ENCODE results near the gene COL10A1.

Gene COL10A1

DNA sequence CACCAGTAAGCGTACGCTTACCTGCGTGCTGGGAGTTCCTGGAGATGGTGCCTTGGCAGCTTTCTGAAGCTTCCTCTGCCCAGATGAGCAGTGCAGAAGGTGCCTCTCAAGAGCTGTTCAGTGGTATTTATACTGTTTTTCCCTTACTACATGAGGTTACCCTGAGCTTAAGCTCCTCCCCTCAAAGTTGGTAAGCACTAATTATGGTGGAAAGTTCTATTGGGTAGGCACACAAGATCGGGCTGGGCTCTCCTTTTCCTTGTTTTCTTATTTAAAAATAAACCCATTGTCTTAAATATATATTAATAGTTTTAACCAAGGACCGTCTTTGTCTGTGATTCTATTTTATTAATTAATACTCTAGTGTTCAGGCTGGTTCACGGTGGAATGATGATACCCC is at the start of gene COL10A1:
TSS of gene COL10A1 (minus strand) at position 101 of the 400 bp plus-strand sequence. CDS start 640 bp downstream, outside the sequence.
- DNase-seq = no peak

DNA sequence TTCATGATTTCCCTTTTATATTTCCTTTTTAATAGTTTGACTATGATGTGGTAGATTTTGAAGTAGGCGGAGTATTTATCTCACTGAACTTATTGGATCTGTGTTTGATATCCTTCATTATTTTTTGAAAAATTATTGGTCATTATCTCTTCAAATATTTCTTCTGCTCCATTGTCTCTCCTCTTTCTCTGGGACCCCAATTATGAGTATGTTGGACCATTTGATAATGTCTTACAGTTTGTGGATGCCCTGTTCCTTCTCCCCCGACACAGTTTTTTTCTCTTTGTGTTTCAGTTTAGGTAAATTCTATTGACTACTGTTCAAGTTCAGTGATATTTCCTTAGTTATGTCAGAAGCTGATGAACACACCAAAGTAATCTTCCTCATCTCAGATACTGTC is 49.4 kb upstream of the COL10A1 start:
- no peak for DNase-seq

DNA sequence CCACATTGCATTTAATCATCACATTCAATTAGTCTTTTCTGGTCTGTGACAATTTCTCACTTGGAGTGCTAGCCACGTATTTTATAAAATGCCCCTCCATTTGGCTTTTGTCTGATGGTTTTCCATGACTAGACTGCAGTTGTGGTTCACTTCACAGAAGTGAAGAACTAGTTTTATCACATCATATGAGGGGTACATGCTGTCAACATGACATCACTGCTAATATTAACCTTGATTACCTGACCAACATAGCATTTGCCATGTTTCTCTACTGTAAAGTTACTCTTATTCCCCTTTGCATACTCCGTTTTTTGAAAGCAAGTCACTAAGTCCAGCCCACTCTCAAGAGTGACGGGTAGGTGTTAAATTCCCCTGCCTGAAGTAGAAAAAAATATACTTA is 48.0 kb upstream of the COL10A1 start:
- no peak for DNase-seq

DNA sequence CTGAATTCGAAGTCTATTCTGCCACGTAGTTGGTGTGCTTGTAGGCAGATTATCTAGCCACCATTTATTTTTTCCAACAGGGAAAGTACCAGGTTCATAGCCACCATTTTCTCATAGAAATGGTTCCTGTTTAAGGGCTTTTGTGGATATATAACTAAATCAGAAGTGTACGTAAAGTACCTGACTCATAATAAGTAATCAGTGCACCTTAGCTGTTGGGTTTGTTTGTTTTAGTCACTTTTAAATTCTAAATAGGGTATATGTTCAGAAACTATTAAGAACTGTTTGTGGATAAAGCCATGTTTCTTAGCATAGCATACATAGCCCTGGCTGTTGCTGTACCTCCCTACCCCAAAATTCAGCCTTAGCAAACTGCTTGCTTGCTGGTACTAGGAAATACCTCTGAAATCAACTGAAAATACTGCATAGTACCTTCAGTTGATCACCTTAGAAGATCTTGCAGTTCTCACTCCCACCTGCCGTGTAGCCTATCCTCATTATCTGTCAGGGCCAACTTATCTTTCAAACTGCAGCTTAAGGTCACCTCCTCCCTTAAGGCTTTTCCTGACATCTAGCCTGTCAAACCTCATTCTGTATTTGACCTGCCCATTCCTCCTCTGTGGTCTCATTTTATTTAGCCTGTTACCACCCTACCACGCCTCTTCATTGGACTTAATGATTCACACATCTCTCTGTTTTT is 44.6 kb upstream of the COL10A1 start:
- no peak for DNase-seq

DNA sequence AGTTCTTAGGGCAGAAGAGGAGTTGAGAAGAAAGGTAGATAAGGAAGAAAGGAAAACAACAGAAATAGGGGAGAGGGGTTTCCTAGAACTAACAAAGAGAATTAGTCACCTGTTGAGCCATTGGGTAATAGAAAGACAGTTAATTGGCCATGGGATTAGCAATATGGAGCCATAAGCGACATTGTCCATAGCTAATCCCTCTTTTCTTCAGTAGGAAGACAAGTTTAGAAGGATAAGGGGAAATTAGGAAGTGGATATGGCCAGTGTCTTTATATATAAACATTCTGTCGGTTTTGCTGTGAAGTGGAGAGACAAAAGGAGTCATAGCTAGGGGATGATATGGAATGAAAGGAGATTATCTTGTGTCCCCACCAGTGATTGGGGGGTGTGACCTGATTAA is 43.9 kb upstream of the COL10A1 start:
- DNase-seq = no peak

DNA sequence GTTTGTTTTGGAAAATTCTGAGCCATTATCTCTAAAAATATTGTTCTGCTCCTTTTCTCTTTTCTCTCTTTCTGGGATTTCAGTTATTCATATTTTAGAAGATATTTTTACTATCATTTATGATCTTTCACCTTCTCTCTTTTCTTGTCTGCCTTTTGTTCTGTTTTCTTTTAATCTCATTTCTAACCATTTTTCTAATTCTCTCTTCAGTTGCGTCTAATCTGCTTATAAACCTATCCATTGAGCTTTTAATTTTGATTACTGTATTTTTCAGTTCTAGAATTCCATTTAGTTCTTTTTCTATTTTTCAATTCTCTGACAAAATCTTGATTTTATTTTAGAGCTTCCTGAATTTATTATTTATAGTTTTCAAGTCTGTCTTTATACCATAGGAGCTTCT is 42.2 kb upstream of the COL10A1 start:
- DNase-seq = no peak

DNA sequence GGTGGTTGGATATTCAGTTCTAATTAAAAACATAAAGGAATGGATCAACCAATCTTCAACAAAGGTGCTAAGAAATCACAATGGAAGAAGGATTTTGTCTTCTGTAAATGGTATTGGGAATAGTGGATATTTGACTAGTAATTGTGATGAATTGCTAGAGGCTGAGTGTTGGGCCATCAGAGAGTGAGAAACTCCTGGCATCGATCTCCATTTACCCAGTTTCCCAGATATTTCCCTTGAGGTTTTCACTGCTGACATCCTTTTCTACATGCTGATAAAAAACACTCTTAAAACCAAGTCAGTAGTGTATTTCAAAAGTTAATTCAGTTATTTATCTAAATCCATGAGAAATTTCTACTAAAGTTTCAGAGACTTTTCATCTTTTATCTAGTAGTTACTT is 40.4 kb upstream of the COL10A1 start:
- no peak for DNase-seq

DNA sequence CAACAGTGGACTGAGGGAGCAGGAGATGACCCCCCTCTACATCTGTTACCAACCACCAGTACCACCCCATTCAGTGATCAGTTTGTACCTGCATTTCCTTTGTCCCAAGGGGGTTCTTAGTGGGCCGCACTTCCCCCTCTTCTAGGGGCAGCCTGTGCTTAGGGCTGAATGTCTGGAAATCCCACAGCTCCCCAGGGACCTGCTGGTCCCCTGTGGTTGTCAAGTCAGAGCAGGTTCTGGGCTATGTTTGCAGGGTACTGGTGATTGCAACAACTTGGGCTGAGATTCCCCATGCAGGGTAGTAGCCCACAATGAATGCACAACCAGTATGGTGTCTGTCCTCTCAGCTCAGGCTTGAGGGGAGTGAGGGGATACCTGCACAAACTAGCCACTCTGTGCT is 39.7 kb upstream of the COL10A1 start:
- DNase-seq = no peak

DNA sequence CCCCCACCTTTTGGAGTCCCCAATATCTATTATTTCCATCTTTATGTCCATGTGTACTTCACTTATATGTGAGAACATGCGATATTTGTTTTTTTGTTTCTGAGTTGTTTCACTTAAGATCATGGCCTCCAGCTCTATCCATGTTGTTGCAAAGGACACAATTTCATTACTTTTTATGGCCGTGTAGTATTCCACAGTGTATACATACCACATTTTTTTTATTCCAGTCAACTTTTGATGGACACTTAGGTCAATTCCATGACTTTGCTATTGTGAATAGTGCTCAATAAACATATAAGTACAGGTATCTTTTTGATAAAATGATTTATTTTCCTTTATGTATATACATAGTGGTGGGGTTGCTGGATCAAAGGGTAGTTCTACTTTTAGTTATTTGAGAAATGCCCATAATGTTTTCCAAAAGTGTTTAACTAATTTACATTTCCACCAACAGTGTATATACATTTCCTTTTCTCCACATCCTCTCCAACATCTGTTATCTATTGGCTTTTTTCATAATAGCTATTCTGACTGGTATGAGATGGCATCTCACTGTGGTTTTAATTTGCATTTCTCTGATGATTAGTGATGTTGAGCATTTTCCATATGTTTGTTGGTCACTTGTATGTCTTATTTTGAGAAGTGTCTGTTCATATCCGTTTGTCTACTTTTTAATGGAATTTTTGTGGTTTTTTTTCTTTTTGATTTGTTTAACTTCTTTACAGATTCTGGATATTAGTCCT is 34.0 kb upstream of the COL10A1 start:
- no peak for DNase-seq

DNA sequence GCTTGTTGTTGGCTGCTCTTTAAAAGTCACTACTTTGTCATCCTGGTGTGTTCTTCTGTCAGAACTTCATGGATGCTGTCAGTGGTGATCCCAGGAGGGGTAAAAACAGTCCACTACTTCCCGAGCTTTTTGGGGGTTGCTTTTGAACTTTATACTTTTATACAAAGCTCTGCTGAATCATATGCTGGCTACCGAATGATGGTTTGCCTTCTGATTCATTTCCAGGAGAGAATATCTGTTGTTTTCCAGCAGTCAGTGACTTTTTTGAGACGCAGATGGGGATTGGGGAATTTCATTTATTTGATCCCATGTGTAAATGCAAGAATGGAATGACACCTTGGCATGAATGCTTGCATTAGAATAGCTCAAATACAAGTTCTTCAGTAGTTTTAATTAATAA is 32.7 kb upstream of the COL10A1 start:
- no peak for DNase-seq

DNA sequence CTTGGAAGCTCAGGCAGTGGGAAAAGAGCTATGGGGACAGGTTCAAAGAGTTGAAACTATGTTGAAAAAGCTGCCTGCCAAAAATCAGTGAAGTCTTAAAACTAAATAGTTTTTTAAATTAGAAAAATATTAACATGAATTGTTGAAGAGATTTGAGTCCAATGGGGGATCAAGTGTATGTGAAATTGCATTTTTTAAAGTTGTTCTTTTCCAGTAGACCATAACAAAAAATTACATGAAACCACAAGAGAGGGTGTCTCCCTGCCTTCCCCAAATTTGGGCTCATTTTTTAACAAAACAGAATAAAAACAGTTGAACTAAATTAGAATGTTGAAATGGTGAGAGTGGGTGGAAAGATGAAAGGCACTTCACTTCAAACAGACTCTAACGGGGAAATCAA is 31.5 kb upstream of the COL10A1 start:
- no peak for DNase-seq

DNA sequence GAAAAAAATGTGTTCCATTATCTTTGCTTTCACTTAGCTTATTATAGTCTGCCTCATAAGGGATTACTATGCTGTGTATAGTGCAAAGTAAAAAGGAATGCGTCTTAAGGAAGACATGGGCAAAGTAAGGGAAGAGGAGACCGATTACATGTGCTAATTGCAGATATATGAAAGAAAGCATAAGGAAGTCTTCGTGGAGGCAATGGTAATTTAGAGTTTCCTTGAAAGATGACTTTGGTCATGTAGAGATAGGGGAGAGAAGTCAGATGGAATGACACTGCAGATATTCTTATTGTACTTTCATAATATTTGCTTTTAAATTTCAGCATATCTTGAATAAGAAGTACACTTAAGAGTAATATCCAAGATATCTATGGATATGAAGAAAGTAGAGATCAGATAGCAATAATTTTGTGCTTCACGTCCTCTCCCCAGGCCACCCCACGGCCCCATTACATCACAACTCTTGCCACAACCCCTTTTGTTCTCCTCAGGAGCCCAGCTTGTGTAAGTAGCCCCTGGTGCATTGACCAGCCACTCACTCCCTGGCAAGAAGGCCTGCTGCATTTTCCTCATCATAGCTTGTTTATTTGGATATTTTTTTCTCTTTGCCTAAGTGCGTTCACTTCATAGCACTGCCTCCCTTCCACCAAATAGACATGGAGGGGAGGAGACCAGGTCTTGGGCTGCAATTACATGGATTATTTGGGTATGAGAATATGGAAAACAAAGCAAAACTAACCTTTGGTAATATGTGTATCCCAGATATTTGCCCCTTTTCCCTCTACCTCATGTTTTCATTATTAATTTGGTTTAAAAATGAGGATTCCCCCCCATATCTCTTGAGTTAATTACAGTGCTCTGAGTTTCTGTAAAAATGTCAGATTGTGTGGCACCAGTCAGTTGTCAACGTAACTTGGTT is 30.7 kb upstream of the COL10A1 start:
- DNase-seq = no peak

DNA sequence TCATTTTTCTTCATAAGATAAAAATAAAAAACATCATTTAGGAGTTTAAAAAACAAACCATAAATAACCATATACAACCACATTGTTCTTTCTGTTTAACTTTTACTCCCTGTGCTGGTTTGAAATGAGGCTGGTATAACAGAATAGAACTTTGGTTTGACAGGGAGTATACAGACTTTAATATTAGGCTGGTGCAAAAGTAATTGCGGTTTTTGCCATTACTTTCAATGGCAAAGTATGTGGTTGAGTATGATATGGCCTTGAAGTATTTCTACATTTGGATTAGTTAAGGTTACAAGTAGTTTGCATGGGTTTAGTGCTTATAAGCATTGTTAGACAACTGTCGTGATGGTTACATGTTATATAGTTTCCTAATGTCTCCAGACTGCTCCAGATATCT is 29.0 kb upstream of the COL10A1 start:
- DNase-seq = no peak

DNA sequence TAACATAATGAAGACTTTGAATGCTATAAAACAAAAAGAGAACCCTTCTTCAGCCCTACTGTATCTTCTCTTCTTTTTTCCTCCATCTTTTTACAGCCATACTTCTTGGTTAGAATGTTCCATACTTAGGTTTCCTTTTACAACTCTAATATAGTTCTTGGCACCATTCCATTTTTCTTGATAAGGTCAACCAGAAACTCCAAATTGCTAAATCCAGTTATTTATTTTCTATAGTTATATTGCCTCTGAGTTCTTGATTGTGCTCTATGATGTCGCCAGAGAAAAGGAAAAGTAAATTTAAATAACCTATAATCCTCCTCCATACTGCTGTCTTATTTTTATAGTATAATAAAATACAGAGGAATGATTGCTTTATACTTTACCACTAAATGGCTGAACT is 26.7 kb upstream of the COL10A1 start:
- DNase-seq = no peak

DNA sequence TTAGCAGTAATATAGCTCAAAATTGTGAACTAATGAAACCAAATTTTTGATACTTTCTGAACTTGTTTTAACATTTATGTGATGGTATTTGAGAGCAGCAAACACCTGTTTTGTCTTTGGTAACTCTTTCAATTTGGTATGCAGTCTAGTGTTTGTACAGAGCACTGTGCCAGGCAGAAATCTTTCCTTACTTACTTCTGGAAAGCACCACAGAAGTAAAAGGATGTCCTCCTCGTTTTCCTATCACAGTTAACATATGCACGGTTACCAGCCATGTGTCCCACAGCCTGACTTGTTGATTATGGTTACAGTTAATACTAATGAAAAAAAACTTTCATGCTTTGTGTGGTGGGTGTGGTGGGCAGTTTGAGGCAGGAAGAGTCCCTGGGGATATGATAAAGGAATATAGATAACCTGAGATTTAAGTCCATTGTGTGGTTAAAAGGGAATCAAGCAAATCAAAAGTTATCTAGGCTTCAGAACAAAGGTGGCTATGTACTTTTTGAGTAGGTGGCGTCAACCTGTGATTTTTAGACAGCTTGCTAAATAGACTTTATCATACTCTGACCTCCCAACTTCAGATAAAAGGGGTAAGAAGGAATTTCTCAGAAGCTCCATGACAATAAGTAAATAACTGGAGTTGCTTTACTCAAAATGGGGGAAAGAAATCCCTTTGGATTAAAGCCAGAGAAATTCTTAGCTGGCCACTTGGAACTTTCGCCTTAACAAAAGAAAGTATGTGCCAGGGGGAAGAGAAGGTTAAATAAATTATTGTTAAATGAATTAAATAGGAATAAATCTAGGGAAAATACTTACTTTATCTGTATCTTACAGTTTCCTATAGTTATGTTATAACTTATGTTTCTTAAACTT is 20.1 kb upstream of the COL10A1 start:
- DNase-seq = no peak

DNA sequence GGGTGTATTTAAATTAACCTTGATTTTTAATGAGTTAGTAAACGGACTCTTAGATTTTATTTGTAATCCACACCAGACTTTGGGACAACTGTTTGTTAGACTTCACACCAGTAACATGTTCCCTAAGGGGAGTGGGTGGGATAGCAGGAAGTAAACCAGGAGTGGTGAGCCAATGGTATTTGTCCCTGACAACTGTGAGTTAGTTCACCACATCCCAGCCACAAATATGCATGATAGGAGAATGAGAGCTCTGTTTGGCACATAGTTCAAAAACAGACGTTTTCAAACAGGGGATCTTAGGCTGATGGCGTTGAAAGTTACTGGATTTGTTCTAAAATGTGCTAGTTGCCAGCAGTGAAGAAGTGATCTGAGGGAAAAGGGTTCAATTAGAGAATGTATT is 18.7 kb upstream of the COL10A1 start:
- no peak for DNase-seq

DNA sequence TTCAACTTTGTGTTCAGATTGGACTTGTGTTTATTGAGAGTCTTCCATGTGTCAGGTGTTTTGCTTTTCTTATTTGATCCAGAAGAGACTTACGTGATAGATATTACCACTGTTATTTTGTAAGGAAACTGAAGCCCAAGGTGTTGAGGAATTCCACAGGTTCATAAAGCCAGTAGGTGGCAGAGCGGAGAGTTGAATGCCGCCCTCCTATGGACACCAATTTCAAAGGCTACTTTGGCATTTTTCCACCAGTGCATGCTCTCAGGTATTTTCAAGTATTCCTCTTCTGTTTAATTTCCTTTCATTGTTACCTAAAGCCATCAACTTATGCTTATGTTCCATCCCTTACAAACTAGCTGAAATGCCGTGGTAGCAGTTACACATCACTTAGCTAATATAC is 14.0 kb upstream of the COL10A1 start:
- no peak for DNase-seq

DNA sequence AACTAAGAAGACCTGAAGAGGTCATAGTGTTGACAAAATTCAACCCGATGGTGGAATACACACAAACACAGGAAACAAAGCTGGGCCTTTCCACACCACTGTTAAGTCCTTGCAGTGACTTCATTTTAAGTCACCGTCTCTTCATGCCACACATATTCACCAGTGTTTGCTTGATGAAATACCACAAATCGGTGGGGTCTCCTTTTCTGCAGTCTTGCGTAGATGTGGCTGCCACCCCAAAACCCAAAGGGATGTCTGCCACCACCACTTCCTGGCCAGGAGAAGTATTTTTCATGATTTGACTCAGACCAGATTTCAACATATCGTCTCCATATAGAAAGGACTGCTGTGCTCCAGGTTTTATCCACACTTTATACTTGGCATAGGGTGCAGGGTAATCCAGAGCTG is 11.0 kb upstream of the COL10A1 start:
- DNase-seq = no peak

DNA sequence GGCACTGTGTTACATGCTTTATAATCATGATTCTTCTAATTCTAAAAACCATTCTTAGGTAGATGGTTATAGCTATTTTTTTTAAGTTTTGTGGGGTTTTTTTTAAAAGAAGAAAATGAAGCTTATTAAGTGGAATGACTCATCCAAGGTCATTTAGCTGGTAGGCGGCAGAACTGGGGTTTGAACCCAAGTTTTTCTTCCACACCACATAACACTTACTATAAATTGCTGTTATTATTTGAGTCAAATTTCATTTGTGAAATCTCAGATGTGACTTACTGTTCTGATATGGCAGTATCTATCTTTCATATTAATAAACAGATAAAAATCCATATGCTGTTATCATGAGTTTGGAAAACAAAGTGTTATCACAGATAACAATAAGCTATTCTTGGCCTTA is 10.4 kb upstream of the COL10A1 start:
- no peak for DNase-seq

DNA sequence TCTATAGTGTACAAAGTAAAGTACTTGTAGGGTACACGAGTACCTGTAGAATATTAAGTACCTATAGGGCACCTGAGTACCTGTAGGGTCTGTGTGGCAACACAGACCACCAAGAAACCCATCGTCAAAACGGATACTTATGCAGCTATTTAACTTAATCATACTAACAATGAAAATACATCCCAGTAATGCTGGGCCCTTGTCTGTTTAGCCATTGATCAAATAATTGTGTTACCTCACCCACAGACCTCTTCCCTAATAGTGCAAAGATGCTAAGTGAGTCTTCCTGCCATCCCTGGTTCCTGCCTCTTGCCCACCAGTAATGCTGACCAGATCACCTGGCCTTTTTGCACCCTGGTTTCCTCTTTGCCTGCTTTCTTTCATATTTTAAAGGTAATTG is 7.5 kb upstream of the COL10A1 start:
- no peak for DNase-seq

DNA sequence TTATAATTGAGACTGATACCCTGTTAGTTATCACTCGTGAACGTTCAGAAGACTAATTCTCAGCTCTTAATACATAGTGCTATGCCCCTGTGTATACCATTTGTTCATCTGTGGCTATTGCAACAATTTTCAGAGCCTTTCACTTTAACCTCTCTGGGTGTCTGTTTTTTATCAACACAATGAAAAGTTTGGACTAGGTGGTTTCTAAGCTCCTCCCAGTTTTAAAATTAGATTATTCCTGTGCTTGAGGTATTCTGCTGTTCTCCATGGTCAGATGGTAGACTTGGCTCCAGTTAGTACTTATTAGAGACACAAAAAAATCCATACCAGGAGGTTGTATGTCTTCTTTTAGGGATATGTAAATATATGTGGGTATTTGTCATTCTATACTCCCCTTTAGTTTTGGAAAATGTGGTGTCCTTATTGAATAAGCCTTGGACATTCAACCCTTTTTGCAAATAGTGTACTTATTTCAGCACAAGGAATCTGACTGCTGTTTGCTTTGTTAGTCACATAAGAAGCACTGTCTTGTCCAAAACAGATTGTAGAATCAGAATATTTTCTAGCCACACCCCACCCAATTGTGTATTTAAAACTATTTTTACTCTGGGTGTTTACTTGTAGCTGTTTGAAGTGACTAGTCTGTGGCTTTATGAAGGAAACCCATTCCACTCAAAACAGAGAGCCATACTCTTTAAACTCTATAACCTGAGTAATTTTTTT is 2.0 kb upstream of the COL10A1 start:
- DNase-seq = no peak

DNA sequence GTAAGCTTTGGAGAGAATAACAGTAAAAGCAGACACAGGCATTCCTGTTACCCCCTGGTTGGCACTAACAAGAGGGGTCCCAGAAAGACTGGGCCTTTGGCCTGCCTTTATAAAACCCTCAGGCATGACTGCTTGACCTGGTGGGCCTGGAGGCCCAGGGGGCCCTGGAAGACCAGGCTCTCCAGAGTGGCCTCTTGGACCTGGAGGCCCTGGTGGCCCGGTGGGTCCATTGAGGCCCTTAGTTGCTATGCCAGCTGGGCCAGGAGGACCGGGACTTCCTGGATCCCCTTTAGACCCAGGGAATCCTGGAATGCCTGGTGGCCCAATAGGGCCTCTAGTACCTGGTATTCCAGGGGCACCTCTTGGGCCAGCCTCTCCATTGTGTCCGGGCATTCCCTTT is 5.5 kb downstream of the COL10A1 start:
- no peak for DNase-seq
